H1 (cell line): ENCODE results near the gene SIRT7. TPM values are rescaled to one million over a fixed set of nuclear protein-coding genes. Genes with fewer than 3 reads are reported as not detected.

Experiments used
- CBX8 ChIP-seq: fragments of 300-800, 300-1000 bp; sonication (generic); IDR thresholded peaks from 2 replicates; pipeline ENCODE4 v1.7.1; 2016; ENCODE audit warnings: low read depth, low read length, borderline replicate concordance
- CHD1 ChIP-seq: IDR thresholded peaks from 2 replicates; pipeline ENCODE4 v1.6.1; 2012; ENCODE audit warnings: low read depth, low read length, improper control_type of control experiment
- HDAC2 ChIP-seq, 2 experiments: fragments of 300-600 bp in 1 of 2; sonication (generic) in 1 of 2; IDR thresholded peaks; 2 replicates each; pipeline ENCODE4 v1.6.1; 2011 to 2012; ENCODE audit warnings: low read depth in 2 of 2, low read length in 2 of 2, mild to moderate bottlenecking in 2 of 2, moderate library complexity in 2 of 2, borderline replicate concordance in 1 of 2, inconsistent platforms in 1 of 2
- HDAC6 ChIP-seq: IDR thresholded peaks from one replicate; pipeline ENCODE4 v1.7.1; 2012; ENCODE audit warnings: low read depth, mild to moderate bottlenecking, inconsistent platforms, low read length, moderate library complexity
- PHF8 ChIP-seq: fragments of 200-600 bp; sonication (generic); conservative IDR thresholded peaks from 2 replicates; pipeline ENCODE4 v1.7.1; 2012; ENCODE audit warnings: low read depth, mild to moderate bottlenecking, inconsistent platforms, low read length, moderate library complexity
- TEAD4 ChIP-seq: IDR thresholded peaks from 2 replicates; pipeline ENCODE4 v1.6.1; 2012; ENCODE audit warnings: low read depth, low read length, inconsistent platforms, mixed read lengths
- polyA plus RNA-seq, 7 experiments: library from polyadenylated mRNA; depleted of rRNA in 3 of 7; stranded (reverse) in 5 of 7; unstranded in 2 of 7; fragments of >200 nt in 5 of 7; fragments of 200-250 nt in 2 of 7; gene quantifications; 1 replicate in 5 of 7; 2 replicates in 1 of 7; 4 replicates in 1 of 7; pipeline versions ENCODE4 v1.2.1 to v1.2.3, GENCODE V29; 2011 to 2013; ENCODE audit warnings: missing spikeins in 2 of 7, mixed read lengths in 2 of 7
- total RNA-seq: library from RNA; stranded (reverse); fragmentation: NEBNext Ultra II Directional; extraction: Animal tissue kit (Norgen Biotek cat#: 25700); gene quantifications from 2 replicates; pipeline ENCODE4 v1.2.1, GENCODE V29; 2021
- TF ChIP-seq, protein P1 (sequence below): IDR thresholded peaks from 2 replicates; pipeline ENCODE4 v1.6.1; 2012; ENCODE audit warnings: inconsistent platforms

SIRT7 gene
- total and polyA plus RNA-seq, 2 of the 8 experiments (the other 6 are each of a cell fraction or from before 2014, with no cell fraction given), result 5.8 to 16.6 TPM

DNA sequence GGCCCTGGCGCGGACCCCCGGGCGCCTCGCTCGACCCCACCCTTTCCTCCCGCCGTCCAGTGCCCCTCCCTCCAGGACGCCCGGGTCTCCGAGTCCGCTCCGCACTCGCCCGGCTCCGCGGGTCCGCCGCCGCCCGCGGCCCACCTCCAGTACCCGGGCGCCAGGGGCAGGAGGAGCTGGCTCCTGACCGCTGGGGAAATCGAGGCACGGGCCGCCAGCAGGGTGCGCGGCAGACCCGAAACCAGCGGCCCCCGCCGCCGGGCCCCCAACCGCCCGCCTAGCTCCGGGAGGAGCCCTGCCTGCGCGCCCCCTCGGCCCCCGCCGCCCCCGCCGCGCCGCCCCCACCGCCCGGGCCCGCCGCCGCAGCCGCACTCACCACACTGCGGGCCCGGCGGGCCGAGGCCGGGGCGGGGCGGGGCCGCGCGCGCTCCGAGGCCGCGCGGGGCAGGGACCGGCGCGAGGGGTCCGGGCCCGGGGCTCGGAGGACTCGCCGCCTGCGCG lies 9.2 kb upstream of the SIRT7 start (continued):
- TF ChIP-seq, protein P1, sequence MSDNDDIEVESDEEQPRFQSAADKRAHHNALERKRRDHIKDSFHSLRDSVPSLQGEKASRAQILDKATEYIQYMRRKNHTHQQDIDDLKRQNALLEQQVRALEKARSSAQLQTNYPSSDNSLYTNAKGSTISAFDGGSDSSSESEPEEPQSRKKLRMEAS, result no peak
- no peak for TF ChIP-seq CHD1
- TF ChIP-seq TEAD4, result no peak
- TF ChIP-seq HDAC2 (IDR thresholded peaks at IDR 0.05; ENCODE audit: borderline replicate concordance in 1 of 2, low read depth in 2 of 2, low read length in 2 of 2), result no peak
- TF ChIP-seq HDAC6, result no peak
- 0 out of 2 replicates have a peak, but pooled peaks have one; percentile 11 for TF ChIP-seq PHF8
- TF ChIP-seq CBX8, result no peak
- TF ChIP-seq, all 59 proteins: peak for 2
